GM21529 (cell line): ENCODE measurements around the gene DPT.

Source experiments
- ATAC-seq: cut with Tn5 transposase; IDR thresholded peaks from one replicate; pipeline ENCODE4 v1.9.1; 2021; ENCODE audit not compliant: unreplicated experiment

DPT gene

GRCh38 chr1:168736520-168736919 is 7.5 kb upstream of the DPT start:
- ATAC-seq, result no peak

DNA sequence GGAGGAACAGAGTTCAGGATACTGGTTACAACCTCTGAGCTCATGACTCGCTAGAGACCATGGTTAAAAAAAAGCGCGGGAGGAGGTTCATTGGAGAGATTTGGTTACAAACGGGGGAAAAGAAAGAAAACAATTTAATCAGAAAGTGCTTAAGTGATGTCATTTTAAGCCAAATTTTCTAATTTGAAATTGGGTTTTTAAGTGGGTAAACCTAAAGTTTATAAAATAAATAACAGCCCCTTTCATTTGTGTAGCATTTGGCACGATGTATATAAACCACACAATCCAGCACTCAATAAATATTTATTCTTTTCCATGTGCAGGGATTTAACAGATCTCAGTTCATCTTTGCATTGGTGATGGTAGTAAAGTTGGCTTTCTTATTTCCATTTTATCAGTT is 7.0 kb upstream of the DPT start:
- ATAC-seq, result no peak

GRCh38 chr1:168734946-168735345 is 5.9 kb upstream of the DPT start:
- no peak for ATAC-seq

- no peak for ATAC-seq
Measured at GRCh38 chr1:168734271-168734670, 5.3 kb upstream of the DPT start.

DNA sequence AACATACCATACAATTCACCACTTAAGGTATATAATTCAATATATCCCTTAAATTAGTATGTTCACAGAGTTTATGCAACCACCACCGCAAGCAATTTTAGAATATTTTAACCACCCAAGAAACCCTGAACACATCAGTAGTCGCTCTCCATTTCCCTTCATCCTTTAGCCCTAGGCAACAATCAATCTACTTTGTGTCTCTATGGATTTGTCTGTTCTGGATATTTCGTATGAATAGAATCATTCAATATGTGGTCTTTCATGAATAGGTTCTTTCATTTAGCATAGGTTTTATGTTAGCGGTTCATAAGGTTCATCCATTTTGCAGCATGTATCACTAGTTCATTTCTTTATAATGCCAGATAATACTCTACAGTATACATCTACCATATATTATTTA is 4.2 kb upstream of the DPT start:
- no peak for ATAC-seq

GRCh38 chr1:168732736-168733135 is 3.7 kb upstream of the DPT start:
- ATAC-seq, result no peak

GRCh38 chr1:168731244-168731953 is 2.4 kb upstream of the DPT start:
- no peak for ATAC-seq

- no peak for ATAC-seq
Measured at GRCh38 chr1:168729405-168729802, 398 bp upstream of the DPT start.

DNA sequence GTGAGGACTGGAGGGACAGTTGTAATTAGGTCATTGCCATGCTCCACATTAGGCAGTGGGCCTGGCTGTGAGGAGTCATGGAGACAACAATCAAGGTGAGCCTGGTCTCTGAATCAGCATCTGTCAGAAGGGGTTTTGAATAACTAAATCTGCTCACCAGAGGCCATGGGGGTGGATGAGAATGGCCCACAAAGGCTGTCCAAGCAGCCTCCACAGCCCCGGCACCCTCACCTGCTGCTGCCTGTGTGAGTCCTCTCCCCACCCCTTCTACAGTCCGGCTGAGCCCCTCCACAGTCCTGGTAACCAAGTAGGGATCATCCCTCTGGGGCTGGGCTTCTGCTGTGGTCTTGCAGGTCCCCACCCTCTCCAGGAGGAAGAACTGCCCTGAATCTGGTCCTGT is 2.3 kb downstream of the DPT start:
- no peak for ATAC-seq

DNA sequence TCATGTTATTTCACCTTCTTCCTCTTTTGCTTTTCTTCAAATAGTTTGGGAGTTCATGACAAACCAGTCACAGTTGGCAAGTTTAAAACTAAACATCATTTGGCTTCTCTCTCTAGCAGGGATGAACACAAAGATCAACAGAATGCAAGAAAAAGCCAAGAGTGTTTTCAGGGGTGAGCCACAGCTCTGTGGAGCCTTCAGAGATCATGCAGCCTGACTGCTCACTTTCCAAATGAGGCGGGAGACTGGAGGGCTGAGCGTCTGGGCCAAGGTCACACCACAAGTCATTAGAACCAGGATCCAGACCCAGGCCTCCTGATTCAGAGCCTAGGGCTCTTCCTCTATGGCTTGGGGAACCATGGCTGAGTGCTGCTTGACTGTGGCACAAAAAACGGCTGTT is 2.7 kb downstream of the DPT start:
- ATAC-seq, result no peak

DNA sequence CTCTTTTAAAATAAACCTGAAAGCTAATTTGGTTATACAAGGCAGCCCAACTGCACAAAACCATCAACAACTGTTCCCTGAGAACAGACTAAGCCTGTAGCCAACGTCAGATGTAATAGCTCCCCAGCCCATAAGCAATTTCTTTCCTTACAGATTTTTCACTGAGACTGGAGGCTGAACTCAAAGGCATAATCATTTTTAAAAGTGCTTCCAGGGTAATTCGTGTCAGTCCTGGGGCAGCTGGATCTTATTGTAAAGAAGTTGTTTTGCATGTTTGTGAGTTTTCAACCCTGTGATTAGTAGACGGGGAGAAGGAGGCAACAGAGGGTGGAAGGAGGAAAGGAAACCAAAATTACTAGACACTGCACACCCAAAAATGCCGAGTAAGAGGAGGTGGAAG is 3.2 kb downstream of the DPT start:
- ATAC-seq, result no peak

DNA sequence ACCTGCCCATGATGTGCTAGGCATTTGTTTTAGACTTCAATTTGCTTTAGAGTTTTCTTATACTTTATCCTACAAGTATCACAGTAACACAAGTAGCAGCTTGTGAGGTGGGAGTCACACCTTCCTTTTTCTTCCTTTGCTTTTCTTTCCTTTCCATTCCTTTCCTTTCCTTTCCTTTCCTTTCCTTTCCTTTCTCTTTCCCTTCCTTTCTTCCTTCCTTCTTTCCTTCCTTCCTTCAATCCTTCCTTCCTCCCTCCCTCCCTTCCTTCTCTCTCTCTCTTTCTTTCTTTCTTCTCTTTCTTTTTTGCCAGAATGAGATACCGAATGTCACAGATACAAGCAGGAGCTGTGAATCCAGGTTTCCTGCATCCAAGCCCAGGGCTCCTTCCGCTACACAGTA is 3.9 kb downstream of the DPT start:
- no peak for ATAC-seq

GRCh38 chr1:168723000-168723399 is 6.0 kb downstream of the DPT start:
- no peak for ATAC-seq

- no peak for ATAC-seq
Measured at GRCh38 chr1:168720839-168721238, 8.2 kb downstream of the DPT start.

DNA sequence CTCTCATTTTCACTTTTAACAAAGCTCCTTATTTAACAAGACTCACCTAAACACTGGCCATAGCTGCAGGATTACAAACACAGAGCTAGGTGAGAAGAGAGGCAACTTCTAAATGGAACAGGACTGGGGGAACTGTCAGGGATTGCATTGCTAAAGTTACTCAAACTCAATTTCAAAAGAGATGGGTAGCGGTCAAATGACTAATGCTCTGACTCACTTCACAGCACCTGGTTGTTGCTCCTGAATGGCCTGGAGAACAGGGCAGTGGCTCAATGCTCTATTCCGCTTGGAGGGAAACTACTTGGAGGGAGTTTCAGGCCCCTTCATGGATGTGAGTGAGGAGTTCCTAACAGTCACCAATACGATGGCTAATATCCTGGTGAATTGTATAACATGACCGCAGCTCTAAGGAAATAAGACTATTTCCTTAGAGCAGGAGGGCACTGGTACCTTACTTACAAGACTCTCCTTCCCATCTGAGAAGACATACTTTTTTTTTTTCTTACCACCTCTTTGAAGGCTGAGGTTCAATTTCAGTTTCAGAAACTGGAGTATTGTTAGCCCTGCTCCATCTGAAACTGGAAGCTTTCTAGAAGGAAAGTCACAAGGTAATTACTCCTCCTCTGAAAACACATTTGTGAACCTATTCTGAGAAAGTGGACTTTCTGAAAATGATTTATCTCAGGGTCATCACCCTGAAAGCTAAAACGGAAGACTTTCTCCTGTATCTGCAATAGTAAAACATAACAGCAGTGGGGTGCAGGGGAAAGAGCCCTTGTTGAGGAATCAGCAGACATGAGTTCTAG is 9.5 kb downstream of the DPT start:
- peak; percentile 80 for ATAC-seq

- no peak for ATAC-seq
Measured at GRCh38 chr1:168717906-168718891, 10.8 kb downstream of the DPT start.

DNA sequence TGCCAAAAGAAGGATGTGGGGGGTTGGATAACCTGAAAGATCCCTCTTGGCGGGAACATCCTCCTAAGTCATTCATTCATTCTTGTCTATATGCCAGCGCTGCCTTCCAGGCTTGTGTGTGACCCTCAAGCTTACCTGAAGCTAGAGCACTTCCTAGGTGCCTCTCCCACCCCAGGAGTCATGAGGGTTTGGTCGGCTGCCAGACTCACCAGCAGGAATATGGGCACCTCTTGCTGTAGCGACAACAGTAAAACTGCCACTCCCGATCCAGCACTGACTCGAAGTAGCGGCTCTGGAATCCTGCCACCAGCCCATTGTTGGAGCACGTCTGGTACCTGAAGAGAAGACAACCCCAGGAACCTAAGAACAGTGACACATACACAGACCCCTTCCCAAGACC is 15.0 kb downstream of the DPT start:
- ATAC-seq, result no peak

DNA sequence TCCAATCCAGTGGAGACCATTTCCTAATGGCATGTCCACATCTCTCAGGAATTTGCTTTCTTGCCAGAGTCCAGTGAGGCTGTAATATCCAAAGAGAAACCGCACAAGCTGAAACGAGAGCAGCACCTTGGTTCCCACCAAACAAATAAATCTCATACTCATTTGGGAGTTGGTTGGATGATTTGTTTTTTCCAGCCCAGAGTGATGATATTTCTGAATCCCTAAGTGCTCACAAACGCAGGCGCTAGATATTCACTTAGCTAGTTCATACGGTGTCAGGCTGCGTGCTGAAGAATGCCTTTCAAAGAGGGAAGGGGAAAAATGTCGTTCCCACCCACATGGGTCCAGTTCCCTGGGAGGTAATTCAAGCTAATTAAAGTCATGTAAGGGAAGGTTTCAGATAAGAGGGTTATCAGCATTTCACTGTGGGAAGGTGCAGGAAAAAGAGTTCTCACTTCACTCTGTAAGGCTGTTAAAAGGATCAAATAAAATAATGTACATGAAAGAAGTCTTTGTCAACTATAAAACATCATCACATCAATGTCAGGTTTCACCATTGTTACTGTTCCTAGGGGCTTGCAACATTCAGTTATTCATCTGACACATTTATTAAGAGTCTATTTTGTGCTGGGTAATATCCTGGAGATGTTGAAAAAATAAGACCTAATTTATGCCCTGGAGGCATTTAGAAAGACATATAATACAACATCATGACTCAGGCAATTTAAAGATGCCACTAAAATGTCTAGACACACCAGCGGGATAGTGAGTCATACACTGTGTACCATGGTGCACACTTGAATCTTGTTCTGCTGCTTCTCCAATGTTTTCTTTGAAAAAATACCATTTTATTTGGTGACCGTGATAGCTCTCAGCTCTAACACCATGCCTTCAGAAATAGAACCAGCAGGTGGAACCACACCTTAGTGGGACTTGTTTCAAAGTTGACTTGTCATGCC is 19.3 kb downstream of the DPT start:
- no peak for ATAC-seq

DNA sequence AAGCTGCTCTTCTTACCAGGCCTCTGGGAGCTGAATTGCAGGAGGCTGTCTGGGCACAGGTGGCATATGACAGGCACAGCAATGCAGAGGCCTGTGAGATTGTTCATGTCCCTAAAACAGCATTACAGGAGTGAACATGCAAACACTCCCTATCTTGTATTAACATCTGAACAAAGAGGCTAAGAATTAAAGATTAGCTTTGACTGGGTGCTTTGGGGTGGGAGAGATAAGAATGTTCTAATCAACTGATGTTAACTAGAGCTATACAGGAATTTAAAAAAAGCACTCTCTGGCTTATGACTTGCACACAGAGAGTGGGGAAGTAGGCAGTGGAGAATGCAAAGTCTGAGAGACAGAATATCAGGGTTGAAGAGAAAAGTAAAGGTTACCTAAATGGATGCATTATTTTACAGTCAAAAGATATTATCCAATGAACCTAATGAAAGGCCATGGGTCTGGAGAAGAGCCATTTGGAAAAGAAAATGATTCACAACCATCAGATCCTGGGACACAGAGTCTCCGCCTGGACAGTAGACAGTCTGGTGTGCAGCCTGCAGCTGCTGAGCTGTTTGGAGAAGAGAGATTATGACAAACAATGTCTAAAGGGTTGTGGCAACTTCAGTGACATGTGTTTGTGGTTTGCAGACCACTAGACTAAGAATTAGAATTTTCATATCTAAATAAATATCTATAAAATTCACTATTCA is 20.2 kb downstream of the DPT start:
- ATAC-seq, result no peak
